GM19372 (cell line): ENCODE data around the gene TNNT2.

Experiments
- ATAC-seq: cut with Tn5 transposase; IDR thresholded peaks from one replicate; pipeline ENCODE4 v1.9.1; 2021; ENCODE audit warnings: mild to moderate bottlenecking, low read depth, moderate library complexity; ENCODE audit not compliant: unreplicated experiment

Gene TNNT2

GRCh38 chr1:201336711-201337450 is 40.6 kb downstream of the TNNT2 start:
- no peak for ATAC-seq

GRCh38 chr1:201335901-201336300 is 41.6 kb downstream of the TNNT2 start:
- no peak for ATAC-seq

GRCh38 chr1:201335174-201335870 is 42.2 kb downstream of the TNNT2 start:
- ATAC-seq, result no peak

GRCh38 chr1:201334325-201335173 is 42.9 kb downstream of the TNNT2 start:
- ATAC-seq, result no peak

- ATAC-seq, result no peak
Measured at GRCh38 chr1:201332616-201333335, 44.7 kb downstream of the TNNT2 start.

- ATAC-seq, result no peak
Measured at GRCh38 chr1:201332021-201332420, 45.5 kb downstream of the TNNT2 start.

- ATAC-seq, result no peak
Measured at GRCh38 chr1:201331166-201331565, 46.3 kb downstream of the TNNT2 start.

- no peak for ATAC-seq
Measured at GRCh38 chr1:201330541-201330940, 46.9 kb downstream of the TNNT2 start.

- no peak for ATAC-seq
Measured at GRCh38 chr1:201329801-201330200, 47.7 kb downstream of the TNNT2 start.

GRCh38 chr1:201329286-201329685 is 48.2 kb downstream of the TNNT2 start:
- no peak for ATAC-seq

- ATAC-seq, result no peak
Measured at GRCh38 chr1:201328576-201328975, 48.9 kb downstream of the TNNT2 start.

- no peak for ATAC-seq
Measured at GRCh38 chr1:201327687-201328240, 49.7 kb downstream of the TNNT2 start.

- ATAC-seq, result no peak
Measured at GRCh38 chr1:201326710-201327109, 50.8 kb downstream of the TNNT2 start.

- no peak for ATAC-seq
Measured at GRCh38 chr1:201325678-201326060, 51.8 kb downstream of the TNNT2 start.

GRCh38 chr1:201324821-201325677 is 52.4 kb downstream of the TNNT2 start:
- ATAC-seq, result no peak

GRCh38 chr1:201324306-201324705 is 53.2 kb downstream of the TNNT2 start:
- no peak for ATAC-seq

- ATAC-seq, result no peak
Measured at GRCh38 chr1:201322653-201323510, 54.6 kb downstream of the TNNT2 start.

- ATAC-seq, result no peak
Measured at GRCh38 chr1:201321826-201322390, 55.6 kb downstream of the TNNT2 start.
